Ovary (tissue), 9 donors: ENCODE results near the gene TMEM270. TPM values are rescaled to one million over a fixed set of nuclear protein-coding genes. Genes with fewer than 3 reads are reported as not detected.

Experiments
- DNase-seq, 5 donors: peaks; one replicate each; pipeline ENCODE4 v3.0.0-alpha.2; 2019 to 2020
- H3K27ac ChIP-seq, 2 donors: fragments of 200-600 bp; one replicate each; pipeline versions ENCODE4 v1.5.1 to v1.8.0; 2019 to 2022
- H3K27me3 ChIP-seq: fragments of 200-600 bp; one replicate; pipeline ENCODE4 v1.8.0; 2022
- H3K36me3 ChIP-seq: fragments of 200-600 bp; sonication (generic); one replicate; pipeline ENCODE4 v1.5.1; 2019
- H3K4me1 ChIP-seq: one replicate; pipeline ENCODE4 v1.8.1; 2013; ENCODE audit warnings: mild to moderate bottlenecking, moderate library complexity; ENCODE audit not compliant: insufficient read depth
- H3K4me3 ChIP-seq: fragments of 200-600 bp; sonication (generic); one replicate; pipeline ENCODE4 v1.5.1; 2017
- H3K9me3 ChIP-seq, 2 donors: fragments of 200-600 bp in 1 of 2; sonication (generic) in 1 of 2; one replicate each; pipeline versions ENCODE4 v1.5.1 to v1.8.1; 2013 to 2019; ENCODE audit warnings: mild to moderate bottlenecking in 1 of 2, moderate library complexity in 1 of 2
- EP300 ChIP-seq: sonication (generic); formaldehyde crosslinking; IDR thresholded peaks from one replicate; pipeline ENCODE4 v1.6.1; 2017; ENCODE audit warnings: antibody characterized with exemption
- POLR2A ChIP-seq: fragments of 450-650 bp; IDR thresholded peaks from one replicate; pipeline ENCODE4 v1.6.1; 2017; ENCODE audit warnings: antibody characterized with exemption, mild to moderate bottlenecking, moderate library complexity
- WGBS, 3 donors: extraction: QIAGEN DNeasy Blood & Tissue Kit in 1 of 3; methylation state at CpG; one replicate each; pipeline versions ENCODE4 v1.1.5 to v1.1.7; 2013 to 2017; 5-methylcytosine and 5-hydroxymethylcytosine counted together
- intact Hi-C, 4 donors: fragments of 100-400 bp; cut with DNase I; formaldehyde crosslinking; loops; one replicate each; pipeline versions ENCODE4 v1.11.0 to v1.15.1; 2022 to 2023
- polyA plus RNA-seq, 2 donors: library from polyadenylated mRNA; stranded (reverse); fragments of 200-250 nt in 1 of 2; fragments of 350-450 nt in 1 of 2; fragmentation: Illumina TruSeq in 1 of 2; extraction: RNeasy Lipid Tissue Mini Kit (QIAGEN cat#74804) in 1 of 2; gene quantifications; one replicate each; pipeline ENCODE4 v1.2.3, GENCODE V29; 2013 to 2014
- total RNA-seq, 7 donors: library from RNA; depleted of rRNA in 2 of 7; stranded (reverse); fragments of >200 nt in 2 of 7; fragmentation: NEBNext Ultra II Directional in 3 of 7; extraction: Animal tissue kit (Norgen Biotek cat#: 25700) in 3 of 7; gene quantifications; one replicate each; pipeline versions ENCODE4 v1.1.0 to v1.2.4, GENCODE V29; 2016 to 2023
- TF ChIP-seq, protein P1 (sequence below), 3 donors: fragments of 450-650 bp in 2 of 3; fragments of 200-600 bp in 1 of 3; IDR thresholded peaks; one replicate each; pipeline versions ENCODE4 v1.5.1 to v1.8.0; 2016 to 2022; ENCODE audit warnings: antibody characterized with exemption in 3 of 3, mild to moderate bottlenecking in 1 of 3
- donor health status: DM: no; HTN: no; CAD: no; lungs with moderate emphysema.
- donor health status: DM: no; HTN: no; CAD: no.
- donor health status: Bipolar disorder and iron deficiency.
- donor health status: DM: yes; HTN: yes; CAD: no.
- donor health status: DM: no; HTN: no; CAD: no.
- donor health status: DM: yes; HTN: yes; CAD: no.

TMEM270 gene
- total and polyA plus RNA-seq, 9 donors, result 0.34 TPM; not detected in 8

DNA sequence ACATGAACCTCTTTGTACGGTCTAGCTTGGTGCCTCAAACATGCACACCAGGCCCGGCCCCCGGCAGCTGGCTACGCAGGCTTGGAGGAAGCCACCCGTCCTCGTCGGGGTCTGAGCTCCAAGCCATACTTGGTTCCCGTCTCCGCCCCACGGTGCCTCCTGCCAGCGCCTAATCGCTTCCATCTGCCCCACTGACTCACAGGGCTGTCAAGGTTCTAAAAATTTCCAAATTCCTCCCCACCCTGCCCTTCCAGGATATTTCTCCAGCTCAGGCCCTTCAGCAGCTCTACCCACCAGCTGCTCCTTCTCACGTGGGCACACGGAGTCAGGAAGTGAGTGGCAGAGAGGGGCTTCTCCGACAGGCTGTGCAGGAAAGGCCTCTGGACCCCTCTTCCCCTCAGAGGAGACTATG, 38.8 kb downstream of the TMEM270 start:
- TF ChIP-seq, protein P1, sequence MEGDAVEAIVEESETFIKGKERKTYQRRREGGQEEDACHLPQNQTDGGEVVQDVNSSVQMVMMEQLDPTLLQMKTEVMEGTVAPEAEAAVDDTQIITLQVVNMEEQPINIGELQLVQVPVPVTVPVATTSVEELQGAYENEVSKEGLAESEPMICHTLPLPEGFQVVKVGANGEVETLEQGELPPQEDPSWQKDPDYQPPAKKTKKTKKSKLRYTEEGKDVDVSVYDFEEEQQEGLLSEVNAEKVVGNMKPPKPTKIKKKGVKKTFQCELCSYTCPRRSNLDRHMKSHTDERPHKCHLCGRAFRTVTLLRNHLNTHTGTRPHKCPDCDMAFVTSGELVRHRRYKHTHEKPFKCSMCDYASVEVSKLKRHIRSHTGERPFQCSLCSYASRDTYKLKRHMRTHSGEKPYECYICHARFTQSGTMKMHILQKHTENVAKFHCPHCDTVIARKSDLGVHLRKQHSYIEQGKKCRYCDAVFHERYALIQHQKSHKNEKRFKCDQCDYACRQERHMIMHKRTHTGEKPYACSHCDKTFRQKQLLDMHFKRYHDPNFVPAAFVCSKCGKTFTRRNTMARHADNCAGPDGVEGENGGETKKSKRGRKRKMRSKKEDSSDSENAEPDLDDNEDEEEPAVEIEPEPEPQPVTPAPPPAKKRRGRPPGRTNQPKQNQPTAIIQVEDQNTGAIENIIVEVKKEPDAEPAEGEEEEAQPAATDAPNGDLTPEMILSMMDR (IDR thresholded peaks at IDR 0.05), result no peak
- TF ChIP-seq POLR2A (no peak), EP300 (no peak)
- no peaks in the 10 kb centered on the region for H3K27me3 ChIP-seq
- peaks cover 0 to 4% of the 10 kb centered on the region in 2 donors for H3K9me3 ChIP-seq
- no peak overlapping the region for H3K4me3 ChIP-seq
- DNase-seq, result no peak
- no peaks in the 10 kb centered on the region for H3K4me1 ChIP-seq
- 74 to 82% (median 78%) methylated on average over 15 of the region's 15 CpGs for WGBS, 3 donors
- no peaks in the 10 kb centered on the region for H3K36me3 ChIP-seq
- intact Hi-C loops, result loop anchor here in 1 of 4 donors (10.0 kb wide), 1 partner anchor 95 kb away; no protein-coding TSS in a partner anchor
- H3K27ac ChIP-seq, result no peak overlapping the region

DNA sequence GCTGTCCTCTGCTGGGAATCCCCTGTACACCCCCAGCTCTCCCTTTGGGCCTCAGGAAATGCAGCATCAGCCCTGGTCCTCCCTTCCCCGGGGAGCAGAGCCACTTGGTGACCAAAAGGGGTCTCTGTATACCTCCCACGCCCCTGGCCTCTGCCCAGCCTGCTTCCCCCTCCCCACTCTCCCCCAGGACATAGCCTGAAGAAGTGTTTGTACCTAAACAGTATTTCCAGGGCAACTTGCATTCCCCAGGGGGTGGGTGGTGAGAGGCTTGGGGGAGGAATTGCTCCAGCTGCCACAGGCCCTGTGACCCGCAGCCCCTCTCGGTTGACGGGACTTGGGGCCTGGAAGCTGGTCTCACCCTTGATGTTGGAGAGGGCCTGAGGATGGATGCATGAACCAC, 39.3 kb downstream of the TMEM270 start:
- DNase-seq, result no peak
- Histone ChIP-seq H3K27ac (no peak overlapping the region), H3K36me3 (no peaks in the 10 kb centered on the region), H3K4me3 (no peak overlapping the region), H3K27me3 (no peaks in the 10 kb centered on the region), H3K4me1 (no peaks in the 10 kb centered on the region), H3K9me3 (peaks cover 0 to 4% of the 10 kb centered on the region in 2 donors)
- intact Hi-C loops, result no loop called here
- WGBS, 3 donors, result 45 to 54% (median 50%) methylated on average over 5 of the region's 5 CpGs
- TF ChIP-seq POLR2A (no peak), EP300 (no peak)
- TF ChIP-seq, protein P1 (IDR thresholded peaks at IDR 0.05), result no peak

DNA sequence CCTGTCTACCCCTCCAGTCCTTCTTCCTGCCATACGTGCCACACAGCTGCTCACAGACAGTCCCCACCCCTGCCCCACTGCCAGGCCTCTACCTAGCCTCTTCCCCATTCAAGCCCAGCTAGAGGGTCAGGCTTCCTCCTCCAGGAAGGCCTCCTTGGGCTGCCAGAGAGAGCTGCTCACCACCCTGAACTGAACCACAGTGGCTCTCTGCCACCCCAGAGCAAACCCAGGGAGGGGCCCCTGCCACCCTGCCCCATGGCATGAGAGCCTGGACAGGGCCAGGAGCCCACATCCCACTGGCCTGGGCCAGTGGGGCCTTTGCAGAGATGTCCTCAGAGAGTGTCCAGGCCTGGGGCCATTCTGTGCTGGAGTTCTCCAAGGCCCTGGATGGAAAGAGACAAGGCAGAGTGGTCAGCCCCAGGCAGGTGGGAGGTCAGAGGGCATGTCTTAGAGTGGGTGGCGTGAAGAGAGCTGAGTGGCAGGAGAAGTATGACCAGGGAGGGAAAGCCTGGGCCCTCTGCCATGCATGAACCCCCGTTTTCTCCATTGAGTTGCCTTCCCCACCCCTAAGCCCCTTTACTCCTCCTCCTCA, 40.4 kb downstream of the TMEM270 start:
- intact Hi-C loops, result no loop called here
- 79 to 89% (median 83%) methylated on average over 3 of the region's 3 CpGs for WGBS, 3 donors
- TF ChIP-seq, protein P1 (IDR thresholded peaks at IDR 0.05), result no peak
- TF ChIP-seq POLR2A, result no peak
- TF ChIP-seq EP300, result no peak
- peaks cover 0 to 4% of the 10 kb centered on the region in 2 donors for H3K9me3 ChIP-seq
- no peaks in the 10 kb centered on the region for H3K27me3 ChIP-seq
- H3K27ac ChIP-seq, result no peak overlapping the region
- no peaks in the 10 kb centered on the region for H3K4me1 ChIP-seq
- no peak for DNase-seq
- no peak overlapping the region for H3K4me3 ChIP-seq
- H3K36me3 ChIP-seq, result no peaks in the 10 kb centered on the region

- Histone ChIP-seq H3K4me1 (no peaks in the 10 kb centered on the region), H3K4me3 (no peak overlapping the region), H3K27ac (no peak overlapping the region), H3K9me3 (no peaks in the 10 kb centered on the region), H3K27me3 (no peaks in the 10 kb centered on the region), H3K36me3 (no peaks in the 10 kb centered on the region)
- no peak for DNase-seq
- no peak for TF ChIP-seq POLR2A
- TF ChIP-seq, protein P1 (IDR thresholded peaks at IDR 0.05), result no peak
- TF ChIP-seq EP300, result no peak
- intact Hi-C loops, result no loop called here
- WGBS, 3 donors, result 45 to 63% (median 54%) methylated on average over 15 of the region's 15 CpGs
Measured at GRCh38 chr7:73901823-73902597, 41.1 kb downstream of the TMEM270 start.
